GM19351 (cell line): ENCODE measurements around the gene ICAM5.
"Not testable (repeated sequence)": the region's sequence is repeated elsewhere in the genome, so short reads cannot be mapped to it uniquely, and the experiment has no call there.

Source experiments
- ATAC-seq: cut with Tn5 transposase; IDR thresholded peaks from one replicate; pipeline ENCODE4 v1.9.1; 2021; ENCODE audit warnings: mild to moderate bottlenecking, moderate library complexity; ENCODE audit not compliant: unreplicated experiment

The ICAM5 gene

DNA sequence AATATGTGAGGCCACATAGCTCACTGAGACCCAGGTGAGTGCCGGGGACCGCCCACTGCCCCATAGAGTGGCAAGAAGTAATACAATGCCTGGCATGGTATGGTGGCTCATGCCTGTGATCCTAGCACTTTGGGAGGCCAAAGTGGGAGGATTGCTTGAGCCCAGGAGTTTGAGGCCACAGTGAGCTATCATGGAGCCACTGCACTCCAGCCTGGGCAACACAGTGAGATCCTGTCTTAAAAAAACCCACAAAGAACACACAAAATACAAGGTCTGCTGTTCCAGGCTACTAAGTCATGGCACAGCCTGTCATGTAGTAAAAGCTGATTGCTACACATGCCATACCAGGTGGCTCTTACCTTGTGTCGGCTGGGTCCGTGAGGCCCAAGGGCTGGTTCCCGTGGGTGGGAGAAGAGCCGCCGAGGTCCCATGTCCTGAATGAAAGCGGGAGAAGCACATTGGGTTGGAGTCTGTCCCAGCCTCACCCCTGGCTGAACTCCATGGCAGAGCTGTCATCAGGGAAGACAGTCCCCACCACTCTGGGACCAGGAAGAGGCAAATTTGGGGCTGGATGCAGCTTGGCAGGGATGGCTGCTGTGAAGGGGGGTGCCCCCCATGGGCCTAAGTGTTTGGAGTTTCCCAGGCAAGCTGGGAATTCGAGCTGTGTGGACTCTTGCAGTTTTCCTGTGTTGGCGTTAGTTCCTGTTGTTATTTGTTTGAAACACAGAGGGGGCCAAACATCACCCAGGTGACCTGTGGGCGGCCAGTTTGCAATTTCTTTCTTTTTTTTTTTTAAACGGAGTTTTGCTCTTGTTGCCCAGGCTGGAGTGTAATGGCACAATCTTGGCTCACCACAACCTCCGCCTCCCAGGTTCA, 29.3 kb downstream of the ICAM5 start:
- ATAC-seq = no peak

- ATAC-seq = no peak
Measured at GRCh38 chr19:10320602-10321416, 31.1 kb downstream of the ICAM5 start.

- no peak for ATAC-seq
Measured at GRCh38 chr19:10321417-10321797, 31.7 kb downstream of the ICAM5 start.

- no peak for ATAC-seq
Measured at GRCh38 chr19:10321874-10322835, 32.4 kb downstream of the ICAM5 start.

GRCh38 chr19:10325732-10326131, 36.0 kb downstream of the ICAM5 start:
- no peak for ATAC-seq

GRCh38 chr19:10327793-10328192, 38.0 kb downstream of the ICAM5 start:
- no peak for ATAC-seq

- ATAC-seq = no peak
Measured at GRCh38 chr19:10328558-10329429, 39.0 kb downstream of the ICAM5 start.

GRCh38 chr19:10329555-10329954, 39.8 kb downstream of the ICAM5 start:
- no peak for ATAC-seq

DNA sequence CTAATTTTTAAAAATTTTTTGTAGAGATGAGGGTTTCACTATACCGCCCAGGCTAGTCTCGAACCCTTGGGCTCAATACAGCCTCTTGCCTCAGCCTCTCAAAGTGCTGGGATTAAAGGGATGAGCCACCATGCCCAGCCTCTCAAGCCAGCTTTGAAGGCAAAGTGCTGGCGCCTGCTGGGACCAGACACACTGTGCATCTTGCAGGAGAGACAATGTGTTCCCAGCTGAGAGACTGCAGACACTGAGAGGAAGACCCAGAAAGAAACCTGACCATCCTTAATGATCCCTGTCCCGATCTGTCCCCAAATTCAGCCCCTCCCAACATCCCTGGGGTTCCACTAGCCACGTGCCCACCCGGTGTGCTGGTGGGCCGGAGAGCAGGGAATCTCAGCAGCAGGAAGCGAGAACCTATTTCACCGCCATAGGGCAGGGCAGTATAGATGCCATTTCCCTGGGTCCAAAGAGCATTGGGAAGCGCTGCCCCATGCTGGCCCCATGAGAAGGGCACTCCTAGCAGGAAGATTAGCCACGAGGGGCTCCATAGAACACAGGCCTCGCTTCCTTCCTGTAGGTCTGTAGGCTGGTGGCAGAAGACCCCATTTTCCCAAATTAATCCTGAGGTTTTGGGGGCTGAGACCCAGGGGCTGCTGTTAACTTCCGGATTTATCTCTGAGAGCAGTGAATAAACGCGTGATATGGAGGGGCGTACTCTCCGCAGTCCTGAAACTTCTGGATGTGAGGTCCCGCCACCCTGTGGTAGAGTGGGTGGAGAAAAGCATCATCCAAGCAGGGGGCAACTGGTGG, 42.6 kb downstream of the ICAM5 start:
- ATAC-seq = no peak

- ATAC-seq = peak; percentile 83
Measured at GRCh38 chr19:10332965-10333757, 43.4 kb downstream of the ICAM5 start, which contains the start of gene RAVER1. TSS of gene RAVER1 (minus strand) at chr19:10333529. CDS start at chr19:10333507, 22 bp downstream.

GRCh38 chr19:10333758-10334587, 44.2 kb downstream of the ICAM5 start:
- ATAC-seq = no peak

- ATAC-seq = no peak
Measured at GRCh38 chr19:10334588-10335351, 45.0 kb downstream of the ICAM5 start.

DNA sequence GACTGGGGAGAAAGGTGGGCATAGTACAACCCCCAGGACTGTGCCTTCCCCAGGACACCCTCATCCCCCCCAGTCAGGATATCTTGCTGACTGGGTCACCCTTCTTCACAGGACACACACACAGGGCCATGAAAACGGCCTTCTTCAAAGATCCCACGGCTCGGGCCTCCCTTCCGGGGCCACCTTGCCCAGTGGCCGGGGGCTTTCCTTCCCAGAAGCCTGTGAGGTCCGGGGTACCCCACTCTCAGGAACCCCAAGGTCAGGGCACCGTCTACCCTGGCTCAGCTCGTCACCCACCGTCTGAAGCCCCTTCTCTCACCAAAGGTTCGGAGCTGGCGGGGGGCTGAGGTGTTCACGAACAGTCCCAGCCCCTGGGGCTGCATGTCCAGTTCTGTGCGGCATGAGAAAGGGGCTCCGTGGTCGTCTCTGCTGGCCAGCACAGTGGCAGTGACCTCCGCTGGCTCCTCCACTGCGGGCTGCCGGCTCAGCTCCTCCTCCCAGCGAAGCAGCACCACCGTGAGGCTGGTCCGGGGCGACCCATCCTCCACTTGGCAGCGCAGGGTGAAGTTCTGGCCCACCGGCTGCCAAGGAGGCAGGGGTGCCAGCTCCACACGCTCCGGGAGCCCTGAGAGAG, 45.7 kb downstream of the ICAM5 start:
- ATAC-seq = no peak

DNA sequence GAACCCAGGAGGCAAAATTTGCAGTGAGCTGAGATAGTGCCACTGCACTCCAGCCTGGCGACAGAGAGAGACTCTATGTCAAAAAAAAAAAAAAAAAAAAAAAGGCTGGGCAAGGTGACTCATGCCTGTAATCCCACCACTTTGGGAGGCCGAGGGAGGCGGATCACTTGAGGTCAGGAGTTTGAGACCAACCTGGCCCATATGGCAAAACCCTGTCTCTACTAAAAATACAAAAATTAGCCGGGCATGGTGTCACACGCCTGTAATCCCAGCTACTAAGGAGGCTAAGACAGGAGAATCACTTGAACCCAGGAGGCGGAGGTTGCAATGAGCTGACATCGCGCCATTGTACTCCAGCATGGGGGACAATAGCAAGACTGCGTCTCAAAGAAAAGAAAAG, 47.0 kb downstream of the ICAM5 start:
- ATAC-seq = not testable (repeated sequence)

DNA sequence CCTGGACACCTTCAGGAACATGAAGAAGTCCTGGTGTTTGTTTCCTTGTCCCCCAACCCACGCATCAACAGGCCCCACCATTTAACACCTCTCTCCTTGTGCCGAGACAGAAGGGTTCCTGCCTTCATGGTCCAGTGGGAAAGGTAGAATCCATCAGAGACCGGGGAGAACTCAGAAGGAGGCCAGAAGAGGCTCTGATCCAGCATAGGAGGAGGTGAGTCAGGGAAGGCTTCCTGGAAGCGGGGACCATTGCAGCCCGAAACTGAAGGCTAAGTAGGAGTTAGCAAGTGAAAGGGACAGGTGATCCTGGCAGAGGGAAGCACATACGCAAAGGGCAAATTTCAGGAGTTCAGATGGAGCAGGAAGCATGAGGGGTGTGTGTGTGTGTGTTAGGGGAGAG, 49.2 kb downstream of the ICAM5 start:
- no peak for ATAC-seq

- ATAC-seq = no peak
Measured at GRCh38 chr19:10339380-10339960, 49.7 kb downstream of the ICAM5 start, which contains the start of gene ICAM3. TSS of gene ICAM3 (minus strand) at chr19:10339624. CDS start at chr19:10339614, 10 bp downstream.
